Kidney (tissue), 14 donors: ENCODE results near the gene ATXN7L1. TPM values are rescaled to one million over a fixed set of nuclear protein-coding genes. Genes with fewer than 3 reads are reported as not detected.

ENCODE experiments used
- DNase-seq, 5 donors: peaks; one replicate each; pipeline ENCODE4 v3.0.0-alpha.2; 2013 to 2020
- FAIRE-seq: peaks from 2 replicates; lab custom pipeline; 2012; peaks lifted over from hg19 to GRCh38; lab: Jason Lieb, UNC
- H3K27ac ChIP-seq, 2 donors: one replicate each; pipeline ENCODE4 v1.7.0; 2013; ENCODE audit warnings: low read depth in 2 of 2, low read length in 2 of 2, inconsistent platforms in 1 of 2
- H3K27me3 ChIP-seq: one replicate; pipeline ENCODE4 v1.7.1; 2013; ENCODE audit warnings: low read length, inconsistent platforms; ENCODE audit not compliant: control insufficient read depth, insufficient read depth
- H3K36me3 ChIP-seq, 3 donors: one replicate each; pipeline versions ENCODE4 v1.7.0 to v1.7.1; 2013; ENCODE audit warnings: low read length in 3 of 3, control low read depth in 1 of 3, inconsistent platforms in 1 of 3; ENCODE audit not compliant: insufficient read depth in 3 of 3, control insufficient read depth in 2 of 3
- H3K4me1 ChIP-seq, 3 donors: one replicate each; pipeline versions ENCODE4 v1.7.0 to v1.7.1; 2013; ENCODE audit warnings: low read length in 3 of 3, inconsistent platforms in 1 of 3, low read depth in 1 of 3; ENCODE audit not compliant: control insufficient read depth in 2 of 3, insufficient read depth in 2 of 3
- H3K4me3 ChIP-seq, 3 donors: one replicate each; pipeline versions ENCODE4 v1.7.0 to v1.8.1; 2013; ENCODE audit warnings: low read length in 3 of 3, control low read depth in 1 of 3, inconsistent platforms in 1 of 3
- H3K9ac ChIP-seq, 3 donors: one replicate each; pipeline versions ENCODE4 v1.7.0 to v1.7.1; 2013; ENCODE audit warnings: low read length in 3 of 3, control low read depth in 1 of 3, inconsistent platforms in 1 of 3
- H3K9me3 ChIP-seq, 3 donors: one replicate each; pipeline versions ENCODE4 v1.7.0 to v1.7.1; 2013; ENCODE audit warnings: low read length in 3 of 3, control low read depth in 1 of 3, inconsistent platforms in 1 of 3; ENCODE audit not compliant: control insufficient read depth in 2 of 3, insufficient read depth in 1 of 3
- CTCF ChIP-seq: IDR thresholded peaks from 3 replicates; pipeline ENCODE4 v1.5.1; 2012; ENCODE audit warnings: mild to moderate bottlenecking, moderate library complexity, borderline replicate concordance; ENCODE audit not compliant: insufficient read depth; ENCODE audit errors: extremely low read depth
- intact Hi-C: fragments of 100-400 bp; cut with DNase I; formaldehyde crosslinking; loops from one replicate; pipeline ENCODE4 v1.11.1; 2022
- polyA plus RNA-seq: library from polyadenylated mRNA; stranded (reverse); fragments of 350-450 nt; fragmentation: Illumina TruSeq; extraction: RNeasy Lipid Tissue Mini Kit (QIAGEN cat#74804); gene quantifications from one replicate; pipeline ENCODE4 v1.2.3, GENCODE V29; 2014; ENCODE audit warnings: low read depth, low replicate concordance; ENCODE audit not compliant: insufficient read depth
- total RNA-seq: library from RNA; stranded (reverse); fragmentation: NEBNext Ultra II Directional; extraction: Animal tissue kit (Norgen Biotek cat#: 25700); gene quantifications from one replicate; pipeline ENCODE4 v1.2.1, GENCODE V29; 2021
- donor health status: control.
- donor health status: control.
- donor health status: control.
- donor health status: control.
- donor health status: control.
- donor health status: DM: yes; HTN: yes; CAD: no.
- donor health status: Normal renal cell carcinoma (clear cell type).

ATXN7L1 gene
- total and polyA plus RNA-seq, 2 donors from 2014 or later: 12.5 to 18.5 TPM

GRCh38 chr7:105721571-105722104, 154.8 kb downstream of the ATXN7L1 start:
- Histone ChIP-seq H3K4me1 (peaks cover 0 to 5% (median 3%) of the 10 kb centered on the region in 3 donors), H3K36me3 (no peaks in the 10 kb centered on the region), H3K27me3 (no peaks in the 10 kb centered on the region), H3K9ac (no peak overlapping the region), H3K9me3 (no peaks in the 10 kb centered on the region), H3K27ac (no peak overlapping the region), H3K4me3 (no peak overlapping the region)
- FAIRE-seq (no peak), DNase-seq (no peak)
- no peak for TF ChIP-seq CTCF
- intact Hi-C loops: no loop called here

DNA sequence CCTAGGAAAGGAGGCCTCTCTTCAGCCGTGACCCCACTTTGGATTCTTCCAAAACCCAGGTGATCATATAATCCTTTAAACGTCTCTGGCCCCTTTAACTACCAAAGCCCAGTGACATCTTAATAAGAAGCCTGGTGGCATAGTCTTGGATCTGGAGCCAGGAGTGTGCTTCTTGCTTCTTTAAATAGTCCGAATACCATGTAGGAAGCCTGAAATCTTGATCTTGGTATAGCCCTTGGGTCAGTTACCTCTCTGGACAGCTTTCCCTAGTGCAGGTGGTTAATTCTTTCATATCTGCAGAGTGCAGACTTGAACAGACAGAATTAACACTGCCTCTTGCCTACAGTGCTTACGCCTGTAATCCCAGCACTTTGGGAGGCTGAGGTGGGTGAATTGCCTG, 156.5 kb downstream of the ATXN7L1 start:
- no peaks in the 10 kb centered on the region for H3K9me3 ChIP-seq
- no peak for TF ChIP-seq CTCF
- no peak overlapping the region for H3K27ac ChIP-seq
- intact Hi-C loops: no loop called here
- H3K9ac ChIP-seq: no peak overlapping the region
- peaks cover 0 to 5% (median 3%) of the 10 kb centered on the region in 3 donors for H3K4me1 ChIP-seq
- no peaks in the 10 kb centered on the region for H3K27me3 ChIP-seq
- no peak for DNase-seq
- no peaks in the 10 kb centered on the region for H3K36me3 ChIP-seq
- FAIRE-seq: no peak
- no peak overlapping the region for H3K4me3 ChIP-seq

- TF ChIP-seq CTCF: no peak
- Histone ChIP-seq H3K9ac (no peak overlapping the region), H3K9me3 (no peaks in the 10 kb centered on the region), H3K4me3 (no peak overlapping the region), H3K36me3 (no peaks in the 10 kb centered on the region), H3K4me1 (peaks cover 0 to 5% (median 3%) of the 10 kb centered on the region in 3 donors), H3K27ac (no peak overlapping the region), H3K27me3 (no peaks in the 10 kb centered on the region)
- FAIRE-seq: no peak
- DNase-seq: peak in 1 of 5 donors; percentile 10
- intact Hi-C loops: no loop called here
These were observed 157.0 kb downstream of the ATXN7L1 start for GRCh38 chr7:105719395-105719794.

GRCh38 chr7:105718511-105718925, 157.9 kb downstream of the ATXN7L1 start:
- no peak for TF ChIP-seq CTCF
- FAIRE-seq (no peak), DNase-seq (no peak)
- intact Hi-C loops: no loop called here
- Histone ChIP-seq H3K4me3 (no peak overlapping the region), H3K27ac (no peak overlapping the region), H3K27me3 (no peaks in the 10 kb centered on the region), H3K4me1 (peaks cover 0 to 5% (median 3%) of the 10 kb centered on the region in 3 donors), H3K9ac (no peak overlapping the region), H3K9me3 (no peaks in the 10 kb centered on the region), H3K36me3 (no peaks in the 10 kb centered on the region)
